HG02884 (cell line): Measurements from ENCODE around the gene LUZP2.

Experiments used
- ATAC-seq: cut with Tn5 transposase; IDR thresholded peaks from one replicate; pipeline ENCODE4 v1.9.1; 2021; ENCODE audit warnings: mild to moderate bottlenecking, moderate library complexity; ENCODE audit not compliant: unreplicated experiment

LUZP2 gene

DNA sequence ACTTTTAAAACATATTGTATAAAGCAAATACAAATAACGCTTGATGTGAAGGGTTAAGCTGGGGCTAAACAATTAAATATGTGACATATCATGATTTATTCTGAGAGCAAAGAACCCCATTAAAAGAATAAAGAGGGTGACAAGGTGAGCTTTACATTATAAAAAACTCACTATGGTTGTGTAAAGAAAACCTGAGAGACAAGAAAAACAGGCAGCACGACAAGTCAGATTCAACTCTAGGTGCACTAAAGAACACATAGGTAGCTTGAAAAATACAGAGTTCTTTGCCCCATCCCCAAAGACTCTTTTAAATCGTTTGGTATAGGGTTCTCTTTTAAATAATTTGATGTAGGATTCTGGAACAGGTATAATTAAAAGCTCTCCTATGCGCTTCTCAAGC lies 63.5 kb downstream of the LUZP2 start:
- no peak for ATAC-seq

DNA sequence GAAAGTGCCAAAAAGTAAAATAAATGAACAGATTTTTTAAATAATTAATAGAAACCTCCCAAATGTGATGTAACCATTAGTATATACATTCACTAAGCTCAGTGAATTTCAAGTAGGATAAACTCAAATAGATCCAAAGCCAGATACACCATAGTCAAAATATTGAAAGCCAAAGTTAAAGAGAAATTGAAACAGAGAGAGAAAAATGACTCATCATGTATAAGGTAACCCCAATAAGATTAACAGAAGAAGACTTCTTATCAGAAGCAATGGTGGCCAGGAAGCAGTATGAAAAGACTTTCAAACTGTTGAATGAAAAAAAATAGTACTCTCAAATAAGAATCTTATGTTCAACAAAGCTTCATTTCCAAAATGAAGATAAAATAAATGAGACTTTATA lies 70.5 kb downstream of the LUZP2 start:
- no peak for ATAC-seq

DNA sequence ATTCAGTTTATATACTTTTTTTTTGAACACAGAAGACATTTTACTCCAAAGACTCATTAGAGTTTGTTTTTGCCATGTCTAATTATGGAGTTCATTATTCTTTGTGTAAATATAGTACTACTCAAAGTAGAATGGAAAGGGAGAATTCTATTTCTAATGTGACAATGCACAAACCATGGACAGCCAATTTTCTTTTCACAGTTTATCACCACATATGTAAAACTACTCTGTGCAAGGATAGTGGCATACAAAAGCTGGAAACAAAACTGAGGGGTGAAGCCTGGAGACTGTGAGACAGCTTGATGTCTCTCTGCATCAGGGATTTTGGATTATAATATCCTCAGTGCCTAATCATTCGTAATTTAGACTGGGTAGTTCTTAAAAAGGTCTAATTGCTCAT lies 75.5 kb downstream of the LUZP2 start:
- ATAC-seq = no peak

DNA sequence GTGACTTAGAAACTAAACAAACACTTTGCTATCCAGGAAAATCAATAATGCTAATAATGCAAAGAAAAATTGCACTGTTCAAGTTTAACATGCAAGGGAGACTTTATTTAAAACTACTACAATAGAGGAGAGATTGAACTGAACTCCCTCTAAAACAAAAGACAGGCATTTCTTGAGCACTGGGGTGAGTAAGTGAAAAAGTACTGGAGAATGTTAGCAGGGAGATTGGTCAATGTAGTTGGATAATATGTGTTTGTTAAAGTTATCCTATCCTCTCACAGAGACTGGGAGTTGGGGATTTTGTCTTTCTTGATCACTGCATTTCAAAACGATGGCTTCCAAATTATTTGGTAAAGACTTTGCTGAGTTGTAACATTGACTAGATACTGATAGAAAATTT lies 77.6 kb downstream of the LUZP2 start:
- ATAC-seq = no peak

DNA sequence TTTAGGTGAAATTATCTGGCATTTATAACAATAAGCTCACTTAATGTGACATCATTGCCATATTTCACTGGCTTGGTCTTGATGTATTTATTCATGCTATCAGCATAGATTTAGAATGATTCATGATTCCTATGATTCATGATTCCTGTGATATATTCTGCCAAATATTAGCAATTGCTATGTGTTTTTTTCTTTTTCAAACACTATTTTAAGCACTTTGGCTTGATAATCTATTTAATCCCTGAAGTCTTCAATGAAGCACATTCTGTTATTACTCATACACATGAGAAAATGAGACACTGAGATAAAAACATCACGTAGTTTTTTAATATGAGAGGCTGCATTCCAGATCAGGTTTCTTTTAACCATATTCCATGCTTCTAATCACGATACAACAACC lies 78.5 kb downstream of the LUZP2 start:
- ATAC-seq = no peak

DNA sequence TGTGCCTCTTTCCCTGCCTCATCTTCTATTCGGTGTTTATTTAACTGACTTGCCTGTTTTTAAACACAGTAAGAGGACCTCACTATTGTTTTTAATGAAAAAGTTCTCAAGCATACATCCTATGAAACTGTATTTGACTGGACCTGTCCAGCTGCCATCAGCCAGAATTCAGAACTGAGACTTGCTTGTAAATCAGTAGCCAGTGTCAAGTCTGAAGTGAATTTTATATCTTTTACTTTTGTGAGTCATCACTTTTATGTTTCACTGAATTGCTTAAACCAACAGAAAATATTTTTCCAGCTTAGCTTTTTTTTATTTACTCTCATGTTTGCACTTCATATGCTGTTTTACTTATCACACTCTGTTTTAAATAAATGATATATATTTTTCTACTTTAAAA lies 88.3 kb downstream of the LUZP2 start:
- ATAC-seq = no peak

DNA sequence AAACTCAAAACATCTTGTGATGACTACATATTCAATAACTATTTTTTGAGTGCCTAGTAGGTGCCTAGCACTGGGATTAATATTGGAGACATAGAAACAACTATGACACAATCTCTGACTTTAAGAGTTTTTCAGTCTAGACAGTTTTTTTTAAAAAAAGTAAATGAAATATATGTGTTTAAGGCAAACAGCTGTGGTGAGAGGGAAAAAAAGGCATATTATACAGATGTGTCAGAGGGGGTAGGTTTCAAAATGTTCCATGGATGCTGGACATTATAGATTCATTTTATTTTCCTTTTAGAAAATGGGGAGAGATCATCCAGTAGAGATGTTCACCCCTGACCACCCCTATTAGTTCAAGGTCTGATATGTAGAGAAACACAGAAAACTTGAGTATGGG lies 90.8 kb downstream of the LUZP2 start:
- no peak for ATAC-seq

DNA sequence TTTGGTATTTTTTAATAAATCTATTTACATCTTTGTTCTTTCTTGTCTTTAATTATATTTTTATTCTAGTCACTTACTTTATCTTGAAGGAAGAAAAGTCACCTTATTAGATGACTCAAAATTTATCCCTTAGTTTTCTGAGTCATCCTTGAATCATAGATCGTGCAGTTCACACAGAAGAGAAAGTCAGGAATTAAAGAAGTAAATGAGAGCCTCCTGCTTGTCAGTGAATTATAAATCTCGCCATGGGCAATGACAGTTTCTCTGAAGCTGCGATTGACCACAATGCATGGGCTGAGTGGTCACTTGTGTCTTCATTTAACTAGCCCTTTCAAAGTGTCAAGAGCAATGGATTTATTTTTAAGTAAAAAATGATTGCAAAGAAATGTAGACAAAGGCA lies 91.2 kb downstream of the LUZP2 start:
- no peak for ATAC-seq

DNA sequence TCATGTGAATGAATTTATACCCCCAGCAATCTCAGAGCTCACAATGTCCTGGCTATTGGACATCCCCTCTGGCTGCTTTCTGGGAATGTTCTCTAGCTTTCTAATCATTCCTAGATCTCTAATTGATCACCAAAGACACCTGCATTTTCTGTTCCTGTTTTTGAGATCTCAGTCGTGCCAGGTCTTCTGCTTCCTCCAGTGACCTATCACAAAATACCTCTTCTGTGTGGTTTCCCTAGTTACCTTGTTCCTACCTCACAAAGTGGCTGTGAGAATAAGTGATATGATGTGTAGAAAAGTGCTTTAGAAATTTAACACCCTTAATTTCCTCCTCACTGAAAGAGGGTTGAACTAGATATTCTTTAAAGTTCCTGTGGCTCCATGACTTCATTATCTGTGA lies 92.2 kb downstream of the LUZP2 start:
- no peak for ATAC-seq

DNA sequence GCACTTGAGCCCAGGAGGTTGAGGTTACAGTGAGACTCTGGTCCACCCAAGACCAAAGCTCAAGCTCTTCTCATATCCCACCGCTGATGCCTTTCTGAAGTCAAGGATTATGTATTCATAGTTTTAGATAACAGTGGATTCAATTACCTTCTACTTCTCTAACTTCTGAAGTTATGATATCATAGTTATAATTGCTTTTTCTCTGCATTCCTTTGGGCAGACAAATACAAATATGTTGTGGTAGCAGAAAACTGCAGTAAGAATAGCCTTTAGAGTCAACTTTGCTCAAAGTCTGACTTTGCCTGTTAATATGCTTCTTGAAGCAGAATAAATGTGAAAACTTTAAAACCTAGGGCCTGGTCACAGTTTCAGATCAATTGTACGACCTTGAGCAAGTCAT lies 94.4 kb downstream of the LUZP2 start:
- no peak for ATAC-seq

DNA sequence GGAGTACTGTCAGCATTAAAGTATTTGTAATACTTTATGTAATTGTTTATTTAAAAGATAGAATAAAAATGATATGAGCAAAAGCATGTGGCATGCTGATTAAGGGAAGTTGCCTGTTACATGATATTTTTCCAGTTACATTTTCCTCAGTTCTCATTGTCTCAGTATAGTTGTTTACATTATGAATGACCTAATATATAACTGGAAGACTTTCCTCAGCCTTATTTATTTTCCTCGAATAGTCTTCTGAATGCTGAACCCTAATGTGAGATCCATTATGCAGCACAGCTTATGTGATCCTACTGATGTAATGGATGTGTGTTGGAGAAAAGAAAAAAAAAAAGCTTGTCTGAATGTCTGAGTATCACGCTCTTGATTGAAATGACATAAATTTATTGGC lies 95.5 kb downstream of the LUZP2 start:
- ATAC-seq = no peak

DNA sequence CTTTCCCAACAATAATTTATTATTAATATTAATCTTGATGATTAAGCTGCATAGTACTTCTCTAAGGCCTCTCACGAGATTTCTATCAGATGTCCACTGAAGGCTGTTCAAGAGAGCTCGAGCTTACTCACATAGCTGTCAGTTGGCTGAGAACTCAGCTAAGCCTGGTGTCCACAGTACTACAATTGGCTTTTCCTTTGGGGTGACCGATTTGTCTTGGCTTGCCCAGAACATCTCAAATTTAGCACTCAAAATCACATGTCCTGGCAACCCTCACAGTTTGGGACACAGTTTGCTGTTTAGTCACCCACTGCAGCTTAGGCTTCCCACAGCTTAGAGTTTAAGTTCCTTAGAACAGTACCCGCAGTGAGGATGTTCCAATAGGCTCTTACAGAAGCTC lies 96.5 kb downstream of the LUZP2 start:
- no peak for ATAC-seq

DNA sequence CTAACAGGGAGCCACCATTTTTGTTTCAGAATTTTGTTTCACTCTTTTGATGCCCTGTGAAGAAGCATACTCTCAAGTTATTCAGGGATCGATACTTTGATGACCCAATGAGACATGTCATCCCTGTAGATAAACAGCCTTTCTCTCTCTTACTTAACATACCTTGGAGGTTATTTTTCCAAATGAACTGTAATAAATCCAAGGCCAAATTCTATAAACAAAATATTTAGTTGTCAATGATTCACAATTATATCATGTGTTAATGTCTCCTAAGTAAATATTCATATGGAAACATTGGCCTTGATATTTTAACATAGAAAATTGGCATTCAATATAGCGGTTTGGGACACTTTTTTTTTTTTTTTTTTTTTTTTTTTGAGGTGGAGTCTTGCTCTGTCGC lies 97.5 kb downstream of the LUZP2 start:
- ATAC-seq = no peak

DNA sequence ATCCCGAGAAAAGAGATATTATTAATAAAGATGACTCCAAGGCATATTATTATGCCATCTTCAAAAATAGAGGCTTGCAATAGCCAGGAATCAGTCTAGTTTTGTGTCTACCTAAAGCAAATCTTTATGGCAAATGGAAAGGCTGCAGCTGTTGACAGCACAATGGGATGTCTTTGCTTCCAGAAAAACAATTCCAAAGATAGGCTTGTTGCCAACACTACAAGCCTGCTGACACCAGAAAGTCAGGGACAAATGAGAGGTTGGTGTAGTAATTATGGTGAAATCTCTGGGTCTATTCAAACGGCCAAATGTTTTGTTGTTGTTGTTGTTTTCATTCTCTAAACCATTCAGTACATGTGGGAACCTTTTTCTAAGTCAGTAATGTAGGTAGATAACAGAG lies 101.8 kb downstream of the LUZP2 start:
- no peak for ATAC-seq

DNA sequence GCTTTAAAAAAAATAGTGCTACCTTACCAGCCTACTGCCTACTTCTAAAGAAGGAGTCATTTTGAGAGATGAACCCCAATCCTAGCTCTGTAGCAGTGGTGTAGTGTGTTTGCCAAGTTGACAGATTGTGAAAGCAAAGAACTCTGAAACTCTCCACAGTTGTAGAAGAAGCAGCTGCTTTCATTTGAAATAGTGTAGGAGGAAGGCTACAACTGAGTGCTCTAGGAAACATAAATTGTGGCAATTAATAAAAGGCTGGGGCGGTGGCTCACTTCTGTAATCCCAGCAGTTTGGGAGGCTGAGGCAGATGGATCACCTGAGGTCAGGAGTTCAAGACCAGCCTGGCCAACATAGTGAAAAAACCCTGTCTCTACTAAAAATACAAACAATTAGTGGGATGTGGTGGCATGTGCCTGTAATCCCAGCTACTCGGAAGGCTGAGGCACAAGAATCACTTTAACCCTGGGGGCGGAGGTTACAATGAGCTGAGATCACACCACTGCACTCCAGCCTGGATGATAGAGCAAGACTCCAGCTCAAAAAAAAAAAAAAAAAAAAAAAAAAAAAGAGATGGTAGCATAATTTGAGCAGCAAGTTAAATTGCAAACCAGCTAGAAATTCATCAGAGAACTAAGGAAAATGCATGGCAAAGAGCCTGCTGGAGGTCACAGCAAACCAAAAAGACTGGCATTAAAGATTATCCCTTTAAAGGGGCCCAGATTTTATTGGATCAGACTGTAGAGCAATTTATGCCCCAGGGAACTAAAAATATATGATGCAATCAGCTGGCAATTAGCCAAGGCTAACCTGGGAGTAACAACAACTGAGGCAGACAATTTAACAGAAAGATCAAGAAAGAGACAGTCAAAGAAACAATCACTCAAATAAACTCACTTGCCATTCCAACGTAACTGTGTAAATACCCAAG lies 112.6 kb downstream of the LUZP2 start:
- ATAC-seq = no peak

DNA sequence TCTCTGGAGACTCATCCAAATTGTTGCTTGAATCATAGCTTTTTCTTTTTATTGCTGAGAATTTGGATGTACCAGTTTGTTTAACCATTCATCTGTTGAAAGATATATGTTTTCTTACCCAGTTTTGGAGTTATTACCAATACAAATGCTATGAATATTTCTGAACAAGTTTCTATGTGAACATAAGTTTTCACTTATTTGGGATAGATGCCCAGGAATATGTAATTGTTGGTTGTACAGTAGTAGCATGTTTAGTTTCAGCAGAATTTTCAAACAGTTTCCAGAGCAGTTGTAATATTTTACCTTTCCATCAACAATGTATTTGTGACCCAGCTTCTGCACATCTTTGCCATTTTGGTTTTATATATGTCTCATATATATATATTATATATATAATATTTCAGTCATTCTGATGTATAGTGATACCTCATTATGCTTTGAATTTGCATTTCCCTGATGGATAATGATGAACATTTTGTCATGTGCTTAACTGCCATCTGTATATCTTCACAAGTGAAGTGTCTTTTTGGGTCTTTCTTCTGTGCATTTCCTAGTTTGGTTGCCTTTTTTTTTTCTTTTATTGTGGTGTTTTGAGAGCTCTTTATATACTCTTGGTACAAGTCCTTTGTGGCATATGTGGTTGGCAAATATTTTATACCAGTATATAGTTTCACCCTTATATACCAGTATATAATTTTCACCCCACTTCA lies 118.8 kb downstream of the LUZP2 start:
- ATAC-seq = no peak

DNA sequence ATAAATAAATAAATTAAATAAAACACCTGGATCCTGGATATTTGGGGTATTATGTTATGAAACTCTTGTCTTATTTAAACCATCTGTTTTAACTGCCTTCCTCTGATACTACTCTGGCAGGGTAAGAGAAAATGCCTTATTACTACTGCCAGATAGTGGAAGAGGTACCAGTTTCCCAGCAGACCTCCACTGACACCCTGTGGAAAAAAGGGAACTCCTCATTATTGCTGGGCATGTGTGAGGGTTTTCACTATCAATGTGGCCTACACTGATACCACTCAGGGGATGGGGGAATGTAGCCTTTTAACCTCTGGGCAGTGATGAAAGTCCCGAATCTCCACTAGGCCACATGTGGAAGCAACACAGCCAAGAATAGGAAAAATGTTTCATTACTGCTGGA lies 121.0 kb downstream of the LUZP2 start:
- ATAC-seq = no peak

DNA sequence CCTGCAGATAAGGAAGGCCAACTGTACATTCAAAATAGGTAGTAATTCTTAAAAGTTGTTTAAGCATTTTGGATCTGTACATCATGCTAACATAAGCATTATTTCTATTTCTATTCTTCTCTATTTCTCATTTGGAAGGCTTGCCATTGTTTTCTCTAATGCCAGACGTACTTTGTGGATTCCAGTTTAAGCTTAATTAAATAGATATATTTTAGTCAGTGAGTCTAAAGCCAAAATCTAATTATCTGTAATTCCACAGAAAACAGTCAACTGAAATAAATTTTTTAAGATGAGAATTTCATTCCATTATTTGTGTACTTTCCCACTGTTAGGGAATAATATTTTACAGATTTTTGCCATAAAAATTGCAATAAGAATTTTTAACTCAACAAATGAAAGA lies 123.0 kb downstream of the LUZP2 start:
- ATAC-seq = no peak

DNA sequence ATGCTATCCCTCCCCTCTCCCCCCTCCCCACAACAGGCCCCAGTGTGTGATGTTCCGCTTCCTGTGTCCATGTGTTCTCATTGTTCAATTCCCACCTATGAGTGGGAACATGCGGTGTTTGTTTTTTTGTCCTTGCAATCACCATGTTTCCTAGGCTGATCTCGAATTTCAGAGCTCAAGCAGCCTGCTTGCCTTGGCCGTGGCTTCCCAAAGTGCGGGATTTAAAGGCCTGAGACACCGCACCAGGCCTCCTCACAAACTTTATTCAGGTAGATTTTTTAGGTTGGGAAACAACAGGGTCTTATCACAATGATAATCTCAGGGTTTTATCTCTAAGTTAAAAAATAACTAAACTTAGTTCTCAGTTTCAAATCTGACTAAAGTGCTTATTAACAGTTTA lies 125.4 kb downstream of the LUZP2 start:
- ATAC-seq = no peak

DNA sequence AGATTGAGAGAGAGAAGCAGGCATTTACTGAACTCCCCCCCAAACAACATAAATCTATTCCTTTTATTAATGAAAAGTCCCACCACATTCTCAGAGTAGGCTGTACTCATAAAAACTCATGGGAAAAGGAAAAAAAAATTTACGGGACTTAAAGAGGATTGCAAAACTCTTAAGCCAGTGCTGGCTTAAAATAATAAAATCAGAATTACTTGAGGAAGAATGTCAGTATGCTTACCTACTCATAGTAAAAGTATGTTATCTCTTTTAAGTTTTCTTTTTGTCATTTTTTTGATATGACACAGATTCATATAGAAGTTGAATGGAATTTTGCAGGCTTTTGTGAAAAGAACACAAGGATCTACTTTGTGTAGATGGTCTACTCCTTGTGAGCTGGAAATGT lies 126.3 kb downstream of the LUZP2 start:
- no peak for ATAC-seq

DNA sequence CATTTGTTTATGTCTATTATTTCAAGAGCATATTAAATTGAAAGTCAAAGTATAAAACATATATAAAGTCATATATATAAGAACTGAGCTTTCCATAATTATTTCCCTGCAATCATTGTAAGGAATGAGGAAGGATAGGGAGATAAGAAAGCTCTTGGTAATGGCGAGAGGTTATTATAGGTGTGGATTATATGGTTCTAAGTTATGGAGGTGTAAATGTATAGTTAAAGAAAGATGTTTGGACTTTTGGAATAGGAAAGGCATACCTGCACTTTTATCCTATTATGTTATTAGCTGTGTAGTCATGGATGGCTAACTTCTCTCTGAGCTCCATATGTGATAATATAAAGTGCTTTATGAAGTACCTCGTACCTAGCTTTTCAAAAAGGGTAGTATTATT lies 127.6 kb downstream of the LUZP2 start:
- no peak for ATAC-seq

DNA sequence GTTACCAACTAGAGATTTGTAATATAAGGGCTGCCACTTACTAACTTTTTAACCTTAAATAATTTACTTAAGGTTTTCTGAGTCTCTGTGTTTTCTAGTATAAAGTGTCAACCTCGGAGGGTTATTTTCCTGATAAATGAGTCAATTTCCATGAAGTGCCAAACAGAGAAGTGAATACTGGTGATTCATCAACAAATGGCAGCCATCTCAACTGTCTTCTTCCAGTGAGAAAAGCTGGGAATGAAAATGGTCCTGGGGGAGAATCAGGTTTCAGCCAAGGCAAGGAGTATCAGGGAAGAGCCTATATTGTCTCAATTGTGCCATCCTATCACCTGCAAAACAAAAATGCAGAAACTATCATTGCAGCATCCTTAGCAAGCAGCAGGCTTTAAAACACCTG lies 129.1 kb downstream of the LUZP2 start:
- ATAC-seq = no peak
